ENCODE results near the gene HSBP1L1. TPM values are rescaled to one million over a fixed set of nuclear protein-coding genes. Genes with fewer than 3 reads are reported as not detected.

The HSBP1L1 gene
- polyA plus RNA-seq, 4 donors, result 11.9 to 65.2 (median 38.6) TPM

DNA sequence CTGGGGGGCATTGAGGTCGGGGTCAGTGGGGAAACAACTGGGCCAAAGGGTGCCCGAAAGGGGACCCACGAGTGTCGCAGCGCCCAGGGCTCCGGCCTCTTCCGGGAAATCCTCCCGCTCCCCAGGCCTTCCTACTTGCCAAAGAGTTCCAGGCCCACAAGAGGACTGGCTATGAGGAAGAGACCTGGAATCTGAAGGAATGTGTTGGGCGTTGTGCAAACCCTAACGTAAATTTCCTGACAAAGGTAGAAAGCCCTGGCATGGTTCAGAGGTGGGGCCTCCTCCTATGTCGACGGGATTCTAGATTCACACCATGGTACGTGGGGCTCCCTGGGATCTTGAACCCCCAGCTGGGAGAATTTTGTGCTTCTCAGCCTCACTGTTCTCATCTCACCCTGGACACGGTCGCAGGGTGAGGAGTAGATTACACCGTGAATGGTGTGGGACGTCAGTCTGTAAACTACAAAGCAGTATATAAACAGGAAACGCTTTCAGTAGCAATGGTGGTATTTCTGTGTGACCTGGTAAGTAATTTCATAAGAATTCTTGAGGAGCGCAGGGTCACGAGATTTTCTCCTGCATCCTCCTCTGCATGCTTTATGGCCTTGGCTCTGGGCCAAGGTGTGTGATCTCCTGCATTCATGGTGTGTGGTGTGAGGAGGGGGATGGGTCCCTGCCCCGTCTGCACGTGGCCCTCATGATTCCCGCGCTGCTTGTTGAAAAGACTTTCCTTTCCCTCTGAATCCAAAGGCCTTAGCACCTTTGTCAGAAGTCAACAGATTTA lies 868 bp downstream of the HSBP1L1 start:
- WGBS, 3 donors, result 7 to 18% (median 14%) methylated on average over 24 of the region's 24 CpGs
- Histone ChIP-seq H3K36me3 (ENCODE audit: control insufficient read depth in 3 of 3, insufficient read depth in 2 of 3, low read depth in 1 of 3, low read length in 3 of 3) (peaks cover 0 to 27% (median 2%) of the 10 kb centered on the region in 3 donors), H3K27me3 (ENCODE audit: control insufficient read depth in 3 of 3, insufficient read depth in 3 of 3, low read length in 3 of 3) (no peaks in the 10 kb centered on the region), H3K4me1 (ENCODE audit: control insufficient read depth in 3 of 3, insufficient read depth in 2 of 3, low read depth in 1 of 3, low read length in 2 of 3) (peaks cover 0 to 8% (median 2%) of the 10 kb centered on the region in 3 donors), H3K9me3 (ENCODE audit: control insufficient read depth in 2 of 2, insufficient read depth in 1 of 2, low read depth in 1 of 2, low read length in 1 of 2) (no peaks in the 10 kb centered on the region), H3K27ac (ENCODE audit: low read depth in 1 of 3, low read length in 2 of 3) (peak overlapping the region; percentile 67 to 94 (median 83)), H3K4me3 (ENCODE audit: low read depth in 1 of 3, low read length in 3 of 3) (peak overlapping the region; percentile 54 to 92 (median 61))
- DNase-seq (peak; percentile 80 to 96), FAIRE-seq (no peak)

DNA sequence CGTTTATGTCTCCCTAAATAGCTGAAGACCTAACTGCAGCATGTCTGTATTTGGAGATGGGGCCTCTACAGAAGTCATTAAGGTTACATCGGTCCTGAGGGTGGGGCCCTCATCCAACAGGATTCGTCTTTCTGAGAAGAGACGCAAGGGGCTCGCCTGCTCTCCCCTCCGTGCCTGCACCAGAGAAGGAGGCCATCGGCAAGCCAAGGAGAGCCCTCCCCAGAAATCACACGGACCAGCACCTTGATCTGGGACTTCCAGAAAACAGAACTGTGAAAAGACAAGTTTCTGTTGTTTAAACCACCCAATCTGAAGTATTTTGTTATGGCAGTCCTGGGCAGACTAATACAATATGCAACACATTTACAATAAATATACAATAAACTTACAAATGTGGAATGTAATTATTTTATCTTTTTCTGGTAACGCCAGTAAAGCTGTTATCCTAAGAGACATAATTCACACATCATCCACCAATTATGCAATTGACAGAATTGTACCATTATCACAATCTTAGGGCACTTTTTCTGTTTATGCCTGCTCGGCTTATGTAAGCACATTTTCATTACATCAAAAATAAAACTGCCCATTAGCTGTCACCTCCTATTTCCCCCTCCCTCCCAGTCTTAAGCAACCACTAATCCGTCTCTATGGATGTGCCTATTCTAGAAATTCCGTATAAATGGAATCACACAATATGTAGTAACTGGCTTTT lies 6.1 kb downstream of the HSBP1L1 start:
- DNase-seq (no peak), FAIRE-seq (no peak)
- H3K27me3 ChIP-seq (ENCODE audit: control insufficient read depth in 3 of 3, insufficient read depth in 3 of 3, low read length in 3 of 3), result no peaks in the 10 kb centered on the region
- H3K36me3 ChIP-seq (ENCODE audit: control insufficient read depth in 3 of 3, insufficient read depth in 2 of 3, low read depth in 1 of 3, low read length in 3 of 3), result peaks cover 0 to 63% (median 5%) of the 10 kb centered on the region in 3 donors
- no peak overlapping the region for H3K4me3 ChIP-seq (ENCODE audit: low read depth in 1 of 3, low read length in 3 of 3)
- WGBS, 3 donors, result 86 to 88% (median 86%) methylated on average over 12 of the region's 12 CpGs
- peaks cover 0 to under 1% (median 0%) of the 10 kb centered on the region in 3 donors for H3K4me1 ChIP-seq (ENCODE audit: control insufficient read depth in 3 of 3, insufficient read depth in 2 of 3, low read depth in 1 of 3, low read length in 2 of 3)
- no peaks in the 10 kb centered on the region for H3K9me3 ChIP-seq (ENCODE audit: control insufficient read depth in 2 of 2, insufficient read depth in 1 of 2, low read depth in 1 of 2, low read length in 1 of 2)
- H3K27ac ChIP-seq (ENCODE audit: low read depth in 1 of 3, low read length in 2 of 3), result no peak overlapping the region

DNA sequence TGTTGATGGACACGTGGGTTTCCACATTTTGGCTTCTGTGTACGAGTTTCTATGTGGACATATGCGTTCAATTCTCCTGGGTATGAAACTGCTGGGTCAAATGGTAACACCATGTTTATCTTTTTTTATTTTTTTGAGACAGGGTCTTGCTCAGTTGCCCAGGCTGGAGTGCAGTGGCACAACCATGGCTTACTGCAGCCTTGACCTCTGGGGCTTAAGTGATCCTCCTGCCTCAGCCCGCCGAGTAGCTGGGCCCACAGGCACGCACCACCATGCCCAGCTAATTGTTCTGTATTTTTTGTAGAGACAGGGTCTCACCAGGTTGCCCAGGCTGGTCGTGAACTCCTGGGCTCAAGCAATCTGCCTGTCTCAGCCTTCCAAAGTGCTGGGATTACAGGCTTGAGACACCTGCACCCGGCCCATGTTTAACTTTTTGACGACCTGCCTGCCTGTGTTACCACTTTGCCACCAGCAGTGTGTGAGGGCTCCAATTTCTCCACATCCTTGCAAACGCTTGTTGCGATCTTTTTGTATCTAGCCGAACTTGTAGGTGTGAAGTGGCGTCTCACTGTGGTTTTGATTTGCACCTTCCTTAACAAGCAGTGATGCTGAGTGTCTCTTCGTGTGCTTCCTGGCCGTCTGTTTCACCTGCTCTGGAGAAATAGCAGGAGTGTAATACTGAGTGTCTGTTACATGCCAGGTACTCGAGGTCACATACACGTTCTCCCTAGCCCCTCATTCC lies 6.9 kb downstream of the HSBP1L1 start:
- Histone ChIP-seq H3K4me1 (ENCODE audit: control insufficient read depth in 3 of 3, insufficient read depth in 2 of 3, low read depth in 1 of 3, low read length in 2 of 3) (no peaks in the 10 kb centered on the region), H3K4me3 (ENCODE audit: low read depth in 1 of 3, low read length in 3 of 3) (no peak overlapping the region), H3K27me3 (ENCODE audit: control insufficient read depth in 3 of 3, insufficient read depth in 3 of 3, low read length in 3 of 3) (no peaks in the 10 kb centered on the region), H3K27ac (ENCODE audit: low read depth in 1 of 3, low read length in 2 of 3) (no peak overlapping the region), H3K36me3 (ENCODE audit: control insufficient read depth in 3 of 3, insufficient read depth in 2 of 3, low read depth in 1 of 3, low read length in 3 of 3) (peaks cover 0 to 68% (median 5%) of the 10 kb centered on the region in 3 donors), H3K9me3 (ENCODE audit: control insufficient read depth in 2 of 2, insufficient read depth in 1 of 2, low read depth in 1 of 2, low read length in 1 of 2) (no peaks in the 10 kb centered on the region)
- WGBS, 3 donors, result 89 to 90% (median 90%) methylated on average over 17 of the region's 17 CpGs
- DNase-seq (no peak), FAIRE-seq (no peak)

DNA sequence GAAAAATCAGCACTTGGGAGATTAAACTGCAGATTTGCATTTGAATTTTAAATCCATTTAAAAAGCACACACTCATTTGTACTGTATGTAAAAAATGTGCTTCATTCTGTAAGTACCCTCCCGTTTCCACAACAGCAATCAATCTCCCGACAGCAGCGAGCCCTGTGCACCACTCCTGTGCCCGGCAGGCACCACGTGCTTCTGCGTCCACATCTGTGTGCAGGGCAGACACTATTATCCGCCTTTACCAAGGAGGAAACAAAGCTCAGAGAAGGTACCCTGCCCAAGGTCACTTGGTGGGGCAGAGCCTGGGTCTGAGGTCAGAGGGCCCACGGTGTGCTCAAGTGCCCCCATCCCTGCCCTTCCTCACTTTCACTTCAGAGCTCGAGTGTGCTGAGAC lies 7.5 kb downstream of the HSBP1L1 start:
- Histone ChIP-seq H3K36me3 (ENCODE audit: control insufficient read depth in 3 of 3, insufficient read depth in 2 of 3, low read depth in 1 of 3, low read length in 3 of 3) (peaks cover 0 to 68% (median 5%) of the 10 kb centered on the region in 3 donors), H3K27me3 (ENCODE audit: control insufficient read depth in 3 of 3, insufficient read depth in 3 of 3, low read length in 3 of 3) (no peaks in the 10 kb centered on the region), H3K9me3 (ENCODE audit: control insufficient read depth in 2 of 2, insufficient read depth in 1 of 2, low read depth in 1 of 2, low read length in 1 of 2) (no peaks in the 10 kb centered on the region), H3K27ac (ENCODE audit: low read depth in 1 of 3, low read length in 2 of 3) (no peak overlapping the region), H3K4me1 (ENCODE audit: control insufficient read depth in 3 of 3, insufficient read depth in 2 of 3, low read depth in 1 of 3, low read length in 2 of 3) (no peaks in the 10 kb centered on the region), H3K4me3 (ENCODE audit: low read depth in 1 of 3, low read length in 3 of 3) (no peak overlapping the region)
- FAIRE-seq (no peak), DNase-seq (no peak)
- 90 to 94% (median 91%) methylated on average over 9 of the region's 9 CpGs for WGBS, 3 donors

DNA sequence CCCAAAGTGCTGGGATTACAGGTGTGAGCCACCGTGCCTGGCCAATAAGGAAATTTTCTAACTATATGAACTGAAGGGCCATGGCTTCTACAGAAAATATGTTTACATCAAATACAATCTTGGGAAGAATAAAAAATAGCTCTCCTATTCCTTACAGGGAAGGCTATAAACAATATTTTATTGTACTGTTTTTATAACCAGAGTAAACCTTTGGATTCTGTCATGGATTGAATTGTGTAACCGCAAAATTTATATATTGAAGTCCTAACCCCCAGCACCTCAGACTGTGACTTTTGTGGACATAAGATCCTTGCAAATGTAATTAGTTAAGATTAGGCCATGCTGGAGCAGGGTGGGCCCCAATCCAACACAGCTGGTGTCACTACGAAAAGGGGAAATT lies 8.3 kb downstream of the HSBP1L1 start:
- Histone ChIP-seq H3K4me1 (ENCODE audit: control insufficient read depth in 3 of 3, insufficient read depth in 2 of 3, low read depth in 1 of 3, low read length in 2 of 3) (no peaks in the 10 kb centered on the region), H3K27ac (ENCODE audit: low read depth in 1 of 3, low read length in 2 of 3) (no peak overlapping the region), H3K36me3 (ENCODE audit: control insufficient read depth in 3 of 3, insufficient read depth in 2 of 3, low read depth in 1 of 3, low read length in 3 of 3) (peaks cover 0 to 63% (median 5%) of the 10 kb centered on the region in 3 donors), H3K9me3 (ENCODE audit: control insufficient read depth in 2 of 2, insufficient read depth in 1 of 2, low read depth in 1 of 2, low read length in 1 of 2) (no peaks in the 10 kb centered on the region), H3K27me3 (ENCODE audit: control insufficient read depth in 3 of 3, insufficient read depth in 3 of 3, low read length in 3 of 3) (no peaks in the 10 kb centered on the region), H3K4me3 (ENCODE audit: low read depth in 1 of 3, low read length in 3 of 3) (no peak overlapping the region)
- FAIRE-seq (no peak), DNase-seq (no peak)
- WGBS, 3 donors, result 82 to 88% (median 85%) methylated on average over 3 of the region's 3 CpGs

DNA sequence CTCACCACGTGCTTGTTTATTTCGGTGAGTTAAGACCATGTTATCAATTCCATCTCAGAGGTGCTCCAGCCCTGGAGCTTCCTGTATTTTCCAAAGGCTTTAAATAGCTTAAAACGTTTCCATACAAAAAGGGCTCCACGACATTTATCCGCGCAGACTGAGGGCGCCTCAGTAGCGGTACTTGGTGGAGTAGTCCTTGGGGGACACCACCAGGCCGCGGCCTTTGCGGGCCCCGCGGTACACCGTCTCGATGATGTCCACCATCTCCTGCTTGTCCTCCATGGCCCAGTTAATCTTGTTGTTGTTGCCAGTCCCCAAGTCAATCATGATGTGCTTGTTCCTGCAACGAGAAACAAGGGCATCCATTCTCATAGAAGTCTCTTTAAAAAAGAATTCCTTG lies 9.1 kb downstream of the HSBP1L1 start:
- Histone ChIP-seq H3K36me3 (ENCODE audit: control insufficient read depth in 3 of 3, insufficient read depth in 2 of 3, low read depth in 1 of 3, low read length in 3 of 3) (peaks cover 0 to 57% (median 5%) of the 10 kb centered on the region in 3 donors), H3K9me3 (ENCODE audit: control insufficient read depth in 2 of 2, insufficient read depth in 1 of 2, low read depth in 1 of 2, low read length in 1 of 2) (no peaks in the 10 kb centered on the region), H3K4me3 (ENCODE audit: low read depth in 1 of 3, low read length in 3 of 3) (no peak overlapping the region), H3K4me1 (ENCODE audit: control insufficient read depth in 3 of 3, insufficient read depth in 2 of 3, low read depth in 1 of 3, low read length in 2 of 3) (no peaks in the 10 kb centered on the region), H3K27me3 (ENCODE audit: control insufficient read depth in 3 of 3, insufficient read depth in 3 of 3, low read length in 3 of 3) (no peaks in the 10 kb centered on the region), H3K27ac (ENCODE audit: low read depth in 1 of 3, low read length in 2 of 3) (no peak overlapping the region)
- WGBS, 3 donors, result 93 to 95% (median 93%) methylated on average over 16 of the region's 16 CpGs
- no peak for DNase-seq
- no peak for FAIRE-seq

DNA sequence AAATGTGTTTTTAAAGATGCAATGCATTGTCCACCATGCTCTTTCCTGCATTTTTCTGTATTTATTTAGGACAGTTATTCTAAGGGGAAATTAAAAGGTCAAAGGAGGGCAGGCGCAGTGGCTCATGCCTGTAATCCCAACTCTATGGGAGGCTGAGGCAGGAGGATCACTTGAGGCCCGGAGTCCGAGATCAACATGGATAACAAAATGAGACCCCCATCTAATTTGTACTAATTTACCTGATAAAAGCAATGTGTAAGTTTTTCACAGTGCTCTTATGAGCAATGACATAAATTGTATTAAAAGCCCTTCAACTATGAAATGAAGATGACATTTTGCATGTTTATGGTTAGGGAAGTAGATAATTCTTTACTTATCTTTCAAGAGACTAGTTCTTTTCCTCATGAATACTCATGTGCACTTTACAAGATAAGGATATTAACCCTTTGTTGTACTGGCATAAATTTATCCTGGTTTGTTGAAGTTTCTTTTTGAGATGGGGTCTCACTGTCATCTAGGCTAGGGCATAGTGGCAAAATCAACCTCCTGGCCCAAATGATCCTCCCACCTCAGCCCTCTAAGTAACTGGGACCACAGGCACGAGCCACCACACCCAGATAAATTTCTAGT lies 9.7 kb downstream of the HSBP1L1 start:
- Histone ChIP-seq H3K4me3 (ENCODE audit: low read depth in 1 of 3, low read length in 3 of 3) (no peak overlapping the region), H3K27ac (ENCODE audit: low read depth in 1 of 3, low read length in 2 of 3) (no peak overlapping the region)
- no peak for FAIRE-seq

DNA sequence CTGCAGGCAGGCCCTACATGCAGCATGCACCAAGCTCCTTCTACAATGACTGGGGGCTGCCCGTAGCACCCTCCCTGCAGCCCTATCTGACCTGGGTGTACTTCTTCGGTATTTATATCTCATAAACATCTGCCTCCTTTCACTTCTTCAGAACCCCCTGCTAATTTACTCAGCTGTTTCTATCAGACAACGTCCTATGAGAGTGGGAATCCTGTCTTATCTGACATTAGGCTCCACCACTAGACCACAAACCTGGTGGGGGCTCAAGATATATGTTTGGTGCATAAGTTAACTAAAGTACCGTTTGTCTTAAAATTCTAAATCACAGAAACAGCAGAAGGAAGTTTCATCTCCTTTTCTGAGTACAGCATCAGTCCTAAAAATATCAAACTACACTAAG lies 10.6 kb downstream of the HSBP1L1 start:
- no peak overlapping the region for H3K27ac ChIP-seq (ENCODE audit: low read depth in 1 of 3, low read length in 2 of 3)
- H3K4me3 ChIP-seq (ENCODE audit: low read depth in 1 of 3, low read length in 3 of 3), result no peak overlapping the region
- DNase-seq (no peak), FAIRE-seq (no peak)
- no peaks in the 10 kb centered on the region for H3K9me3 ChIP-seq (ENCODE audit: control insufficient read depth in 2 of 2, insufficient read depth in 1 of 2, low read depth in 1 of 2, low read length in 1 of 2)
- H3K27me3 ChIP-seq (ENCODE audit: control insufficient read depth in 3 of 3, insufficient read depth in 3 of 3, low read length in 3 of 3), result no peaks in the 10 kb centered on the region
- H3K36me3 ChIP-seq (ENCODE audit: control insufficient read depth in 3 of 3, insufficient read depth in 2 of 3, low read depth in 1 of 3, low read length in 3 of 3), result peaks cover 0 to 58% (median 3%) of the 10 kb centered on the region in 3 donors
- H3K4me1 ChIP-seq (ENCODE audit: control insufficient read depth in 3 of 3, insufficient read depth in 2 of 3, low read depth in 1 of 3, low read length in 2 of 3), result no peaks in the 10 kb centered on the region
- 82 to 86% (median 83%) methylated on average over 4 of the region's 4 CpGs for WGBS, 3 donors

More for the DNA sequence above, 9.7 kb downstream of the HSBP1L1 start:
- no peaks in the 10 kb centered on the region for H3K4me1 ChIP-seq (ENCODE audit: control insufficient read depth in 3 of 3, insufficient read depth in 2 of 3, low read depth in 1 of 3, low read length in 2 of 3)
- 94 to 98% (median 96%) methylated on average over 4 of the region's 4 CpGs for WGBS, 3 donors
- H3K36me3 ChIP-seq (ENCODE audit: control insufficient read depth in 3 of 3, insufficient read depth in 2 of 3, low read depth in 1 of 3, low read length in 3 of 3), result peaks cover 0 to 59% (median 5%) of the 10 kb centered on the region in 3 donors
- no peak for DNase-seq
- H3K9me3 ChIP-seq (ENCODE audit: control insufficient read depth in 2 of 2, insufficient read depth in 1 of 2, low read depth in 1 of 2, low read length in 1 of 2), result no peaks in the 10 kb centered on the region
- no peaks in the 10 kb centered on the region for H3K27me3 ChIP-seq (ENCODE audit: control insufficient read depth in 3 of 3, insufficient read depth in 3 of 3, low read length in 3 of 3)
